Chondrocyte (in vitro differentiated cells): ENCODE data around the gene FNDC4. TPM values are rescaled to one million over a fixed set of nuclear protein-coding genes. Genes with fewer than 3 reads are reported as not detected.

Experiments used
- DNase-seq: peaks from one replicate; pipeline ENCODE4 v3.0.0; 2021; ENCODE audit warnings: mixed read lengths, low spot score
- H3K27ac Mint-ChIP-seq: one replicate; pipeline ENCODE4 v1.8.0; 2021; ENCODE audit warnings: mild to moderate bottlenecking, moderate library complexity, mixed read lengths; ENCODE audit not compliant: unreplicated experiment
- H3K27me3 Mint-ChIP-seq: 2 replicates; pipeline ENCODE4 v1.8.0; 2021; ENCODE audit warnings: low read depth, mixed read lengths
- H3K36me3 Mint-ChIP-seq: 2 replicates; pipeline ENCODE4 v1.8.0; 2021; ENCODE audit warnings: low read depth, mixed read lengths
- H3K4me1 Mint-ChIP-seq: 2 replicates; pipeline ENCODE4 v1.8.0; 2021; ENCODE audit warnings: low read depth, mild to moderate bottlenecking, mixed read lengths
- H3K4me3 Mint-ChIP-seq: one replicate; pipeline ENCODE4 v1.8.0; 2021; ENCODE audit warnings: mild to moderate bottlenecking, moderate library complexity, mixed read lengths; ENCODE audit not compliant: unreplicated experiment
- H3K9me3 Mint-ChIP-seq: 2 replicates; pipeline ENCODE4 v1.8.0; 2021; ENCODE audit warnings: low read depth, mixed read lengths
- CTCF ChIP-seq: fragments of 200-600 bp; sonication (generic); IDR thresholded peaks from 2 replicates; pipeline ENCODE4 v1.5.0; 2021; ENCODE audit warnings: antibody characterized with exemption, mild to moderate bottlenecking, moderate library complexity
- total RNA-seq: library from RNA; stranded (reverse); gene quantifications from 3 replicates; pipeline ENCODE4 v1.2.1, GENCODE V29; 2021

The FNDC4 gene
- total RNA-seq, 1 donor from 2014 or later, result 17.7 TPM

- TF ChIP-seq CTCF, result no peak
- Mint-ChIP-seq H3K4me1 (no peaks in the 10 kb centered on the region), H3K4me3 (no peak overlapping the region), H3K9me3 (no peaks in the 10 kb centered on the region), H3K36me3 (peaks cover 36% of the 10 kb centered on the region), H3K27me3 (no peaks in the 10 kb centered on the region), H3K27ac (no peak overlapping the region)
- DNase-seq, result no peak
Observed at GRCh38 chr2:27442920-27443282, 52.1 kb downstream of the FNDC4 start.

- no peak for DNase-seq
- H3K4me3 Mint-ChIP-seq, result no peak within 1 kb of the TSS
- H3K36me3 Mint-ChIP-seq, result peaks cover 34% of the 10 kb centered on the region
- H3K4me1 Mint-ChIP-seq, result no peaks in the 10 kb centered on the region
- H3K27me3 Mint-ChIP-seq, result no peaks in the 10 kb centered on the region
- TF ChIP-seq CTCF, result no peak
- H3K9me3 Mint-ChIP-seq, result no peaks in the 10 kb centered on the region
- H3K27ac Mint-ChIP-seq, result no peak within 1 kb of the TSS
Observed at GRCh38 chr2:27441958-27442919, 52.8 kb downstream of the FNDC4 start, which contains the start of gene KRTCAP3. TSS of gene KRTCAP3 (plus strand) at chr2:27442381. CDS start at chr2:27442413, 32 bp downstream.

Other genes starting within 250 kb of the FNDC4 start
- gene SLC30A3, start 232.2 kb downstream of the FNDC4 start, total RNA-seq, result 0.17 to 0.31 TPM in 2 of 3 replicates, not detected in the other
- not detected in 3 replicates for gene DNAJC5G, start 219.8 kb downstream of the FNDC4 start, total RNA-seq
- not detected in 3 replicates for gene TRIM54, start 212.8 kb downstream of the FNDC4 start, total RNA-seq
- gene UCN, start 186.8 kb downstream of the FNDC4 start, total RNA-seq, result 1.2 to 2.7 TPM (median 1.5 TPM) in 3 replicates
- 57.6 to 68.7 TPM (median 57.7 TPM) in 3 replicates for gene MPV17, start 172.1 kb downstream of the FNDC4 start, total RNA-seq
- 42.0 to 55.3 TPM (median 43.2 TPM) in 3 replicates for gene GTF3C2, start 138.4 kb downstream of the FNDC4 start, total RNA-seq
- 43.1 to 46.2 TPM (median 44.0 TPM) in 3 replicates for gene EIF2B4, start 124.9 kb downstream of the FNDC4 start, total RNA-seq
- gene SNX17, start 124.6 kb downstream of the FNDC4 start, total RNA-seq, result 108 to 130 TPM (median 111 TPM) in 3 replicates
- 15.3 to 23.2 TPM (median 15.5 TPM) in 3 replicates for gene ZNF513, start 114.5 kb downstream of the FNDC4 start, total RNA-seq
- 55.7 to 72.8 TPM (median 59.4 TPM) in 3 replicates for gene PPM1G, start 85.6 kb downstream of the FNDC4 start, total RNA-seq
- 125 to 143 TPM (median 128 TPM) in 3 replicates for gene NRBP1, start 66.6 kb downstream of the FNDC4 start, total RNA-seq
- 1.1 to 3.6 TPM (median 1.4 TPM) in 3 replicates for gene KRTCAP3, start 52.8 kb downstream of the FNDC4 start, total RNA-seq
- gene IFT172, start 5.5 kb downstream of the FNDC4 start, total RNA-seq, result 19.3 to 36.9 TPM (median 21.5 TPM) in 3 replicates
- 0.21 TPM in 1 of 3 replicates, not detected in the others for gene GCKR, start 1.6 kb upstream of the FNDC4 start, total RNA-seq
- gene ZNF512, start 87.8 kb upstream of the FNDC4 start, total RNA-seq, result 27.8 to 34.7 TPM (median 29.5 TPM) in 3 replicates
- 1.6 to 2.7 TPM (median 1.7 TPM) in 3 replicates for gene CCDC121, start 133.8 kb upstream of the FNDC4 start, total RNA-seq
- gene GPN1, start 133.8 kb upstream of the FNDC4 start, total RNA-seq, result 24.1 to 31.0 TPM (median 26.5 TPM) in 3 replicates
- 29.1 to 37.1 TPM (median 30.7 TPM) in 3 replicates for gene SUPT7L, start 168.4 kb upstream of the FNDC4 start, total RNA-seq
- gene SLC4A1AP, start 168.7 kb upstream of the FNDC4 start, total RNA-seq, result 16.4 to 24.3 TPM (median 18.8 TPM) in 3 replicates